AG09319 (cell line): ENCODE results near the gene CMC2.

Experiments used
- DNase-seq: peaks from one replicate; pipeline ENCODE4 v3.0.0-alpha.2; 2010; ENCODE audit warnings: low read depth; ENCODE audit errors: extremely low read depth
- TF ChIP-seq, protein P1 (sequence below): IDR thresholded peaks from 2 replicates; pipeline ENCODE4 v1.5.1; 2011; ENCODE audit warnings: low read depth, mild to moderate bottlenecking, inconsistent platforms, low read length, moderate library complexity

Gene CMC2

DNA sequence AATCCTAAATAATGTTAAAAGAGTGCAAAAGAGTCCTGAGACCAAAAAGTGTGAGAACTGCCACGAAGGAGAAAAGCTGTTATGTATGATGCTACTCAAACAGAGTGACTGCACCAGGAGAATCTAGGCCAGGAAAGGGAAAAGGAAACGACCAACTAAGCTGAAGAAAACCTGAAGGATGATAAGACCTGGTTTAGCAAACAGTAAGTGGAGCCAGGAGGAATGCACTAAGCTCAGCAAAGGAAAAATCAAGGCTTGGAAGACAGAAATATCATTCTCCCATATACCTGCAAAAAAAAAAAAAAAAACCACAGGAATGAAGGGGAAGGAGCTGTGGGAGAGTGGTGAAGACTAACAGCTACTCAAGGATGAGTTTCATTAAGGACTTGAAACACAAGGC, 21.1 kb downstream of the CMC2 start:
- TF ChIP-seq, protein P1, sequence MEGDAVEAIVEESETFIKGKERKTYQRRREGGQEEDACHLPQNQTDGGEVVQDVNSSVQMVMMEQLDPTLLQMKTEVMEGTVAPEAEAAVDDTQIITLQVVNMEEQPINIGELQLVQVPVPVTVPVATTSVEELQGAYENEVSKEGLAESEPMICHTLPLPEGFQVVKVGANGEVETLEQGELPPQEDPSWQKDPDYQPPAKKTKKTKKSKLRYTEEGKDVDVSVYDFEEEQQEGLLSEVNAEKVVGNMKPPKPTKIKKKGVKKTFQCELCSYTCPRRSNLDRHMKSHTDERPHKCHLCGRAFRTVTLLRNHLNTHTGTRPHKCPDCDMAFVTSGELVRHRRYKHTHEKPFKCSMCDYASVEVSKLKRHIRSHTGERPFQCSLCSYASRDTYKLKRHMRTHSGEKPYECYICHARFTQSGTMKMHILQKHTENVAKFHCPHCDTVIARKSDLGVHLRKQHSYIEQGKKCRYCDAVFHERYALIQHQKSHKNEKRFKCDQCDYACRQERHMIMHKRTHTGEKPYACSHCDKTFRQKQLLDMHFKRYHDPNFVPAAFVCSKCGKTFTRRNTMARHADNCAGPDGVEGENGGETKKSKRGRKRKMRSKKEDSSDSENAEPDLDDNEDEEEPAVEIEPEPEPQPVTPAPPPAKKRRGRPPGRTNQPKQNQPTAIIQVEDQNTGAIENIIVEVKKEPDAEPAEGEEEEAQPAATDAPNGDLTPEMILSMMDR, result no peak
- DNase-seq, result no peak

GRCh38 chr16:80984124-80984892, 22.4 kb downstream of the CMC2 start:
- no peak for DNase-seq
- TF ChIP-seq, protein P1, result no peak

GRCh38 chr16:80982646-80983045, 24.0 kb downstream of the CMC2 start:
- DNase-seq, result no peak
- TF ChIP-seq, protein P1, result no peak

GRCh38 chr16:80981103-80981502, 25.6 kb downstream of the CMC2 start:
- DNase-seq, result no peak
- TF ChIP-seq, protein P1, result no peak

GRCh38 chr16:80976946-80977345, 29.7 kb downstream of the CMC2 start:
- DNase-seq, result no peak
- TF ChIP-seq, protein P1, result no peak

GRCh38 chr16:80974649-80975376, 31.9 kb downstream of the CMC2 start:
- no peak for DNase-seq
- TF ChIP-seq, protein P1, result peak; percentile 14

GRCh38 chr16:80973991-80974390, 32.7 kb downstream of the CMC2 start:
- no peak for DNase-seq
- TF ChIP-seq, protein P1, result no peak
